ENCODE measurements around the gene NAE1. TPM values are rescaled to one million over a fixed set of nuclear protein-coding genes. Genes with fewer than 3 reads are reported as not detected.
A peak's percentile ranks its signal among the peaks of the same experiment; 100 is the strongest.

The NAE1 gene
- polyA plus RNA-seq, 2 of the 4 experiments (the other 2 are of a cell fraction) = 96.2 to 132 TPM

DNA sequence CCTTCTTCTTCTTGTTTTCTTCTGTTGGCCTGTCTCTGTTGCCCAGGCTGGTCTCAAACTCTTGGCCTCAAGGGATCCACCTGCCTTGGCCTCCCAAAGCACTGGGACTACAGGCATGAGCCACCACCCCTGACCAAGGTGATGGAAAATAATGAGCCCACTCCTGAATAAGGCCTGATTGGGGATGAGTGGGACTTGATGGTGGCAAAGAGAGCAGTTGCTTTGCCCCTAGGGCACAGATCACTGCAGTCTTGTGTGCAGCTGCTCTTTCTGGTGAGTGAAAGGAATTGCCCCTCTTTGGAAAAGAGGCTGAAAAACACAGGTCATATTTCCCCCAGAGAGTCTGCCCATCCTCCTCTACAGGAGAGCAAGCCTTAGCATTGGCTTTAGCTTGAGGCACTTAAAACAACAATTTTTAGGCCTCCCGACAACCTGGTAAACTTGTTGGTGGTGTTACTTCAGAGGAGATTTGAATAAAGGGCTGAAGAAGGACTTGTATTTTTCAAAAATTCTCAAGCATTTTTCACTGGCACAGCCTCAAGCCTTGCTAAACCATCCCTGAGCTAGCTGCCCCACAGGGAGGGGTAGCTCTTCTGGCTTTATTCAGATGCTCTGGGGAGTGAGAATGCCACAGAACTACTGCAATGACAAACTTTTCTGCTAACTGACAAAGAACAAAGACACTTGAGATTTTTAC, 43.5 kb upstream of the NAE1 start:
- no peak for TF ChIP-seq ESRRA (IDR thresholded peaks at IDR 0.05; ENCODE audit: borderline replicate concordance, low read length)
- no peak for TF ChIP-seq CEBPB (IDR thresholded peaks at IDR 0.05)
- TF ChIP-seq FOSB (CRISPR knock-in tag; IDR thresholded peaks at IDR 0.05) = no peak
- TF ChIP-seq HEYL (CRISPR knock-in tag; IDR thresholded peaks at IDR 0.05) = no peak
- no peaks in the 10 kb centered on the region for H3K9me3 ChIP-seq
- H3K4me3 ChIP-seq = no peak overlapping the region
- ATAC-seq = 0 out of 6 replicates have a peak, but pooled peaks of 1 of the 2 experiments have one; percentile 10
- POLR2A ChIA-PET = interaction anchor here (0.6 kb wide), 1 partner anchor 150 kb away, joined by 5 read pairs; no protein-coding TSS in a partner anchor
- H3K27ac ChIP-seq = peak overlapping the region in 1 of 2 experiments; percentile 82; a peak in 2 of 6 replicates
- 83% methylated on average over 1 of the region's 1 CpG for WGBS (ENCODE audit: missing lambda C conversion rate)
- H3K4me2 ChIP-seq = no peak overlapping the region
- CTCF ChIA-PET = interaction anchor here (0.7 to 2.7 kb wide), 8 partner anchors 18 to 468 kb away, joined by 3 to 7 read pairs (median 4); partner anchors contain the start of gene NAE1
- no peak for DNase-seq (ENCODE audit: low read depth in 1 of 2, low spot score in 1 of 2)
- peaks cover 5% of the 10 kb centered on the region; the same call in 2 of the 3 replicates for H3K4me1 ChIP-seq
- no peak for FAIRE-seq

DNA sequence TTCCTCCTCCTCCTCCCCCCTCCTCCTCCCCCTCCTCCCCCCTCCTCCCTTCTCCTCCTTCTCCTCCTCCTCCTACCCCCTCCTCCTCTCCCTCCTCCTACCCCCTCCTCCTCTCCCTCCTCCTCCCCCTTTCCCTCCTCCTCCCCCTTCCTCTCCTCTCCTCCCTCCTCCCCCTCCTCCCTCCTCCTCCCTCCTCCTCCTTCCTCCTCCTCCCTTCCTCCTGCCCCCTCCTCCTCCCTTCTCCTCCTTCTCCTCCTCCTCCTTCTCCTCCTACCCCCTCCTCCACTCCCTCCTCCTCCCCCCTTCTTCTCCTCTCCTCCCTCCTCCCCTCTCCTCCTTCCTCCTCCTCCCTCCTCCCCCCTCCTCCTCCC, 42.9 kb upstream of the NAE1 start:
- CTCF ChIA-PET = interaction anchor here (0.9 to 9.1 kb wide), 32 partner anchors 9 to 468 kb away, joined by 3 to 148 read pairs (median 4); partner anchors contain the start of genes CMTM2 and NAE1
- H3K9me3 ChIP-seq = no peaks in the 10 kb centered on the region
- peak overlapping the region; percentile 75 for H3K4me2 ChIP-seq
- peak overlapping the region; percentile 37; the same call in 1 of the 3 replicates for H3K4me3 ChIP-seq
- ATAC-seq = no peak
- FAIRE-seq = no peak
- TF ChIP-seq ZFP36 (IDR thresholded peaks at IDR 0.05; ENCODE audit: borderline replicate concordance, partially characterized antibody) (no peak), RFX5 (IDR thresholded peaks at IDR 0.05) (no peak), EHF (CRISPR knock-in tag; IDR thresholded peaks at IDR 0.05) (no peak), CHD2 (IDR thresholded peaks at IDR 0.05; ENCODE audit: low read length, partially characterized antibody) (no peak), ZC3H11A (IDR thresholded peaks at IDR 0.05) (no peak)
- TF ChIP-seq, protein P1, sequence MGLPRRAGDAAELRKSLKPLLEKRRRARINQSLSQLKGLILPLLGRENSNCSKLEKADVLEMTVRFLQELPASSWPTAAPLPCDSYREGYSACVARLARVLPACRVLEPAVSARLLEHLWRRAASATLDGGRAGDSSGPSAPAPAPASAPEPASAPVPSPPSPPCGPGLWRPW (IDR thresholded peaks at IDR 0.05) = no peak
- POLR2A ChIA-PET = interaction anchor here (1.2 to 1.4 kb wide), 2 partner anchors 13 to 43 kb away, joined by 6 to 8 read pairs; partner anchors contain the start of gene NAE1
- peaks cover 5% of the 10 kb centered on the region; the same call in 2 of the 3 replicates for H3K4me1 ChIP-seq
- no peak for DNase-seq (ENCODE audit: low read depth in 1 of 2, low spot score in 1 of 2)
- H3K27ac ChIP-seq = peak overlapping the region; percentile 79 to 82

DNA sequence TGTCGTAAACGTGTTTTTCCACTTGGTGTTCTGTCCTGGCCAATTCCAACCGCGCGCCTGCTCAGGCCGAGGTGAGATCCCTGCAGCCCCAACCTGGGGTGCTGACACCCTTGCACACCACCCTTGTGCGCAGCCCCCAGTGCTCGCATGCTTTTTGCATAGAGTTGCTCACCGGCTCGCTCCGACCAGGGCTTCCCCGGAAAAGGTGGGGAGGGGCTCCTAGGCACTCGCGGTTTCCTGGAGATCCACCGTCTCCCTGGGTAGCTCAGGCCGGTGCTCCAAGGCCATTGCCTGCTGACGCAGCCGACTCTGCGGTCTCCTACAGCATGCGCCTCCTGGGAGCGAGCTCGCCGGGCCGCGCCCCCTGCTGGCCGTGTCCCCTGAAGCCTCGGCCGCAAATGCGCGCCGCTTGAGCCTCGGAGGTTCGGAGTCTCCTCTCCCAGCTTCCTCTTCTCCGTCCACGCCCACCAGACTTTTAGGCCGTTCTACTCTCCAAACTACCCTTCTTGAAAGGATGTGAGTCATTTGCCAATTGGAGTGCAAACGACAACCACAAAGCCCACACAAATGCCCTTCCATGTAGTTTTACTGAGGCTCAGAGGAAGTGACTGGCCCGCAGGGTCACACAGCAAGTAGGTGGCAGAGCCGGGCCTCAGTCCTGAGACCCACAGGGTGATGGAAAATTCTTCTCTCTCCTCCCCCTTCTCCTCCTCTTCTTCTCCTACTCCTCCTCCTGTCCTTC, 42.3 kb upstream of the NAE1 start:
- DNase-seq (ENCODE audit: low read depth in 1 of 2, low spot score in 1 of 2) (peak; percentile 89 to 92), ATAC-seq (peak; percentile 94 to 98), FAIRE-seq (peak; percentile 73)
- POLR2A ChIA-PET = interaction anchor here (0.6 to 1.4 kb wide), 5 partner anchors 11 to 303 kb away, joined by 3 to 8 read pairs (median 5); partner anchors contain the start of gene NAE1
- Histone ChIP-seq H3K4me3 (peak overlapping the region; percentile 37), H3K9me3 (no peaks in the 10 kb centered on the region), H3K4me1 (peaks cover 5% of the 10 kb centered on the region; the same call in 2 of the 3 replicates), H3K4me2 (peak overlapping the region; percentile 75), H3K27ac (peak overlapping the region; percentile 79 to 82)
- CTCF ChIA-PET = interaction anchor here (0.6 to 9.1 kb wide), 40 partner anchors 10 to 469 kb away, joined by 3 to 148 read pairs (median 4); partner anchors contain the start of genes CA7, CMTM2 and NAE1
- 9% methylated on average over 33 of the region's 39 CpGs for WGBS (ENCODE audit: missing lambda C conversion rate)
- TF ChIP-seq RAD21 (conservative IDR thresholded peaks at IDR 0.05 in 1 of 2, IDR thresholded peaks at IDR 0.05 in 1 of 2) = peak; percentile 46 to 61
- TF ChIP-seq, protein P2, sequence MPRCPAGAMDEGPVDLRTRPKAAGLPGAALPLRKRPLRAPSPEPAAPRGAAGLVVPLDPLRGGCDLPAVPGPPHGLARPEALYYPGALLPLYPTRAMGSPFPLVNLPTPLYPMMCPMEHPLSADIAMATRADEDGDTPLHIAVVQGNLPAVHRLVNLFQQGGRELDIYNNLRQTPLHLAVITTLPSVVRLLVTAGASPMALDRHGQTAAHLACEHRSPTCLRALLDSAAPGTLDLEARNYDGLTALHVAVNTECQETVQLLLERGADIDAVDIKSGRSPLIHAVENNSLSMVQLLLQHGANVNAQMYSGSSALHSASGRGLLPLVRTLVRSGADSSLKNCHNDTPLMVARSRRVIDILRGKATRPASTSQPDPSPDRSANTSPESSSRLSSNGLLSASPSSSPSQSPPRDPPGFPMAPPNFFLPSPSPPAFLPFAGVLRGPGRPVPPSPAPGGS (IDR thresholded peaks at IDR 0.05) = no peak
- TF ChIP-seq, protein P3, sequence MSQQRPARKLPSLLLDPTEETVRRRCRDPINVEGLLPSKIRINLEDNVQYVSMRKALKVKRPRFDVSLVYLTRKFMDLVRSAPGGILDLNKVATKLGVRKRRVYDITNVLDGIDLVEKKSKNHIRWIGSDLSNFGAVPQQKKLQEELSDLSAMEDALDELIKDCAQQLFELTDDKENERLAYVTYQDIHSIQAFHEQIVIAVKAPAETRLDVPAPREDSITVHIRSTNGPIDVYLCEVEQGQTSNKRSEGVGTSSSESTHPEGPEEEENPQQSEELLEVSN (IDR thresholded peaks at IDR 0.05; ENCODE audit: borderline replicate concordance, low read depth) = peak; percentile 69; the same call in 1 of the 2 replicates
- TF ChIP-seq JUN (IDR thresholded peaks at IDR 0.05) = peak in 1 of 2 experiments; percentile 50; a peak in 2 of 5 replicates
- TF ChIP-seq, protein P4, sequence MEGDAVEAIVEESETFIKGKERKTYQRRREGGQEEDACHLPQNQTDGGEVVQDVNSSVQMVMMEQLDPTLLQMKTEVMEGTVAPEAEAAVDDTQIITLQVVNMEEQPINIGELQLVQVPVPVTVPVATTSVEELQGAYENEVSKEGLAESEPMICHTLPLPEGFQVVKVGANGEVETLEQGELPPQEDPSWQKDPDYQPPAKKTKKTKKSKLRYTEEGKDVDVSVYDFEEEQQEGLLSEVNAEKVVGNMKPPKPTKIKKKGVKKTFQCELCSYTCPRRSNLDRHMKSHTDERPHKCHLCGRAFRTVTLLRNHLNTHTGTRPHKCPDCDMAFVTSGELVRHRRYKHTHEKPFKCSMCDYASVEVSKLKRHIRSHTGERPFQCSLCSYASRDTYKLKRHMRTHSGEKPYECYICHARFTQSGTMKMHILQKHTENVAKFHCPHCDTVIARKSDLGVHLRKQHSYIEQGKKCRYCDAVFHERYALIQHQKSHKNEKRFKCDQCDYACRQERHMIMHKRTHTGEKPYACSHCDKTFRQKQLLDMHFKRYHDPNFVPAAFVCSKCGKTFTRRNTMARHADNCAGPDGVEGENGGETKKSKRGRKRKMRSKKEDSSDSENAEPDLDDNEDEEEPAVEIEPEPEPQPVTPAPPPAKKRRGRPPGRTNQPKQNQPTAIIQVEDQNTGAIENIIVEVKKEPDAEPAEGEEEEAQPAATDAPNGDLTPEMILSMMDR (IDR thresholded peaks at IDR 0.05) = peak; percentile 93
- peak; percentile 63 for TF ChIP-seq SMC3 (IDR thresholded peaks at IDR 0.05)
- peak; percentile 69 for TF ChIP-seq ZFP36 (IDR thresholded peaks at IDR 0.05; ENCODE audit: borderline replicate concordance, partially characterized antibody)
- peak; percentile 68; the same call in 1 of the 2 replicates for TF ChIP-seq MYC (IDR thresholded peaks at IDR 0.05; ENCODE audit: borderline replicate concordance, low read length)
- TF ChIP-seq, protein P5, sequence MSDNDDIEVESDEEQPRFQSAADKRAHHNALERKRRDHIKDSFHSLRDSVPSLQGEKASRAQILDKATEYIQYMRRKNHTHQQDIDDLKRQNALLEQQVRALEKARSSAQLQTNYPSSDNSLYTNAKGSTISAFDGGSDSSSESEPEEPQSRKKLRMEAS (IDR thresholded peaks at IDR 0.05) = peak; percentile 96
- TF ChIP-seq, protein P6, sequence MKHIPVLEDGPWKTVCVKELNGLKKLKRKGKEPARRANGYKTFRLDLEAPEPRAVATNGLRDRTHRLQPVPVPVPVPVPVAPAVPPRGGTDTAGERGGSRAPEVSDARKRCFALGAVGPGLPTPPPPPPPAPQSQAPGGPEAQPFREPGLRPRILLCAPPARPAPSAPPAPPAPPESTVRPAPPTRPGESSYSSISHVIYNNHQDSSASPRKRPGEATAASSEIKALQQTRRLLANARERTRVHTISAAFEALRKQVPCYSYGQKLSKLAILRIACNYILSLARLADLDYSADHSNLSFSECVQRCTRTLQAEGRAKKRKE (CRISPR knock-in tag; IDR thresholded peaks at IDR 0.05; ENCODE audit: low read depth) = 0 out of 2 replicates have a peak, but pooled peaks have one; percentile 24
- TF ChIP-seq HDAC2 (IDR thresholded peaks at IDR 0.05) = no peak
- no peak for TF ChIP-seq FOSL2 (IDR thresholded peaks at IDR 0.05)
- TF ChIP-seq FOSL2 (CRISPR knock-in tag; IDR thresholded peaks at IDR 0.05) = peak; percentile 32
- peak; percentile 56 for TF ChIP-seq POLR2A (IDR thresholded peaks at IDR 0.05; ENCODE audit: low read length)
- peak; percentile 46 for TF ChIP-seq MAFK (IDR thresholded peaks at IDR 0.05; ENCODE audit: partially characterized antibody)
- TF ChIP-seq TP53 (CRISPR knock-in tag; IDR thresholded peaks at IDR 0.05) = no peak
- no peak for TF ChIP-seq ZNF302 (CRISPR knock-in tag; IDR thresholded peaks at IDR 0.05)
